GM12891 (cell line): Measurements from ENCODE around the gene ADAM15.

ENCODE experiments used
- PAX5 ChIP-seq: IDR thresholded peaks from 2 replicates; pipeline ENCODE4 v1.6.1; 2011; ENCODE audit warnings: low read length, moderate library complexity, mild to moderate bottlenecking; ENCODE audit not compliant: insufficient read depth, severe bottlenecking
- POLR2A ChIP-seq: IDR thresholded peaks from 2 replicates; pipeline ENCODE4 v1.6.1; 2011; ENCODE audit warnings: low read depth, low read length, control low read depth
- POLR2AphosphoS5 ChIP-seq: IDR thresholded peaks from 2 replicates; pipeline ENCODE4 v1.6.1; 2011; ENCODE audit warnings: low read depth, low read length, control low read depth
- TAF1 ChIP-seq: IDR thresholded peaks from 2 replicates; pipeline ENCODE4 v1.6.1; 2011; ENCODE audit warnings: low read depth, low read length, control low read depth

DNA sequence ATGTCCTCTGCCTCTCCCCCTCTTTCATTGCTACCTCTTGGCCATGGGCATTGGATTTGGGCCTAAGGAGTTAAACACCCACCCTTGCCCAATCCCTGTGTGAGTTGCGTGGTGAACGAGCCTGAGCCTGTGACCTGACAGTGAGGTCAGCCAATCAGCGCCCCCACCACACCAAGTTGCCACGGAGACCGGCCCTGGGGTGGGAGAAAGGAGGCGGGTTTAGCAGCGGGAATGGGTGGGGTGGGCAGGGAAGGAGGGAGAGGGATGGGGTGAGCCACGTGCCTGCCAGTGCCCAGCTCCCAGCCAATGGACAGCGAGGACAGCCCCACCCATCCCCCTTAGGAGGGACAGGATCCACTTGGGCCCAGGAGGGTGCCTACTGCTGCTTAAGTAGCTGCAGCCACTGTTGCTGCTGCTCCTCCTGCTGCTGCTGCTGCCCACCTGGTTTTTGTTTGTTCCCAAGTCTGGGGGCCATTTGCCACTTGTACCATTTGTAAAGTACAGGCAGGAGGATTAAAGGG, 39.0 kb upstream of the ADAM15 start:
- no peak for TF ChIP-seq POLR2AphosphoS5
- TF ChIP-seq POLR2A, result no peak
- TF ChIP-seq PAX5, result no peak
- no peak for TF ChIP-seq TAF1
